NCI-H2081 treated with DMSO at 0.1 percent for 48 hours (cell line): ENCODE results near the gene NARS2.

Experiments used
- DNase-seq: peaks from one replicate; lab custom pipeline; 2025; lab: John Stamatoyannopoulos, UW

NARS2 gene

DNA sequence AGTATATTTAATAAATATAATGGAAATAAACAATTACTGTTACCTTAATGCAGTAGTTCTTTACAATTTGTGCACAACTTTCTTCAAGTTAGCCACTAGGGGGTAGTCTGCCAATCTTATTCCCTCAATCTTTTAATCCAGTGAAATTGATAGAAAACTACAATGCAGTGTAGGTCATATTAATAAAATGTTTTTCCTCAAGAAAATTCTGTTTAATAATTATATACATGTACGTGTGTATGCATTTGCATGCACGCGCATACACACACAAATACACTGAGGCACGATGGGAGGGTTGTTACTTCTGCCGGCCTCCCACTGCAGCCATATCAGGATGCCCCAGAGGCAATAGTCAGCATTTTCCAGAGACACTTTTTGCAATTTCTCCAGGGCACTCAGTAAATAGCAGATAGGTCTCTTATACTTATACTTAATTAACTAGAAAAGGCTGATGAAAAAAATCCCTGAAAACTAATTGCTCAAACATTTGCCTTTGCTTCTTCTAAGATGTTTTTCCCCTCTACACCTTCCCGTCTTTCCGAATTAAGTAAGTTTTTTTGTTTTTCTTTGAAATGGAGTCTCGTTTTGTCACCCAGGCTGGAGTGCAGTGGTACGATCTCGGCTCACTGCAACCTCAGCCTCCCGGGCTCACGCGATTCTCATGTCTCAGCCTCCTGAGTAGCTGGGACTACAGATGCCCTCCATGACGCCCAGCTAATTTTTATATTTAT lies 160.2 kb downstream of the NARS2 start:
- no peak for DNase-seq

DNA sequence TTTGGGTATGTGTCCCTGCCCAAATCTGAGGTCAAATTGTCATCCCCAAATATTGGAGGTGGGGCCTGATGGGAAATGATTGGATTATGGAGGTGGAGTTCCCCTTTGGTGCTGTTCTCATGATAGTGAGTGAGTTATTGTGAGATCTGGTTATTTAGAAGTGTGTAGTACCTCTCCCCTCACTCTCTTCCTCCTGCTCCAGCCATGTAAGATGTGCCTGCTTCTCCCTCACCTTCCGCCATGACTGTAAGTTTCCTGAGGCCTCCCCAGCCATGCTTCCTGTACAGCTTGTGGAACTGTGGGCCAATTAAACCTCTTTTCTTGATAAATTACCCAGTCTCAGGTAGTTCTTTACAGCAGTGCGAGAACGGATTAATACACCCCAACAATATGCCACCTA lies 166.0 kb downstream of the NARS2 start:
- no peak for DNase-seq

DNA sequence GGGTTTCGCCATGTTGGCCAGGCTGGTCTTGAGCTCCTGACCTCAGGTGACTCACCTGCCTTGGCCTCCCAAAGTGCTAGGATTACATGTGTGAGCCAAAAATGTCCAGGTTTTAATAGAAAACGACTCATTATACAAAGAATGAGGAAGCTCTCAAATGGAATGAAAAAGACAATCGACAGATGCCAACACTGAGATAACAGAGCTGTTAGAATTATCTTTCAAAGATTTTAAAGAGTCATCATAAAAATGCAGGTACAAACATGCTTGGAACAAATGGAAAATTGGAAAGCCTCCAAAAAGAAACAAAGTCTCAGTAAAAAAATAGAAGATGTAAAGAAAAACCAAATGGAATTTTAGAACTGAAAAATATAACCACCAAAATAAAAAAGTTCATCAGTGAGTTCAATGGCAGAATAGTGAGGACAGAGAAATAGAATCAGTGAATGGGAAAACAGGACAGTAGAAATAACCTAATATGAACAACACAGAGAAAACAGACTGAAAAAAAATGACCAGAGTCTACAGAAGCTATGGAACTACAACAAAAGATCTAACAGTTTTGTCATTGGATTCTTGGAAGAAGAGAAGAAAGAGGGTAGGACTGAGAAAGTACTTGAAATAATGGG lies 168.0 kb downstream of the NARS2 start:
- no peak for DNase-seq

DNA sequence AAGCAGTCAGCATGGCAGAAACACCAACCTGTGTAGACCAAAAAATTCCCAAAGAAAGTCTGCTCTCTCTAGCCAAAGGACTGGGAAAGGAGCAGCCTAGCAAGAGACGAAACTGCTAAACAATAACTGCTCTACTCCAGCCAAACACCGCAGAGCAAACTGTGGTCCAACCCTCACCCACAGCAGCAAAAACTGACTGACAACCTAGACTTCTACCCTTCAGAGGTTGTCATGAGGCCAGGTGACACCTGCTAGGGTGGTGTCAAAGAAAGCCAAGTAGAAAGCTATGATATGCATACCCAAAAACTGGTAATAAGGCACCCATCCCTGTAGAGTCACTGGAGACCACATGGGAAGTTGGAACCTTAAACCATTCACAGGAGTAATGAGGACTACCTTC lies 168.9 kb downstream of the NARS2 start:
- no peak for DNase-seq

DNA sequence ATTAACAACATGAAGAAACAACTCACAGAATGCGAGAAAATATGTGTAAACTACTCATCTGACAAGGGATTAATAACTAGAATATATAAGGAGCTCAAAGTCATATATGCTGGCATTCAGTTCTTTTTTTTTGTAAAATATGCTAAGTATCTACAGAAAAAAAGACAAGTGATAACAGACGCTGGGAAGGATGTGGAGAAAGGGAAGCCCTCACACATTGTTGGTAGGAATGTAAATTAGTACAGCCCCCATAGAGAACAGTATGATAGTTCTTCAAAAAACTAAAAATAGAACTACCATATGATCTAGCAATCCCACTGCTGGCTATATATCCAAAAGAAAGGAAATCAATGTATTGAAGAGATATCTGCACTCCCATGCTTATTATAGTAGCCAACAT lies 170.9 kb downstream of the NARS2 start:
- DNase-seq: no peak

DNA sequence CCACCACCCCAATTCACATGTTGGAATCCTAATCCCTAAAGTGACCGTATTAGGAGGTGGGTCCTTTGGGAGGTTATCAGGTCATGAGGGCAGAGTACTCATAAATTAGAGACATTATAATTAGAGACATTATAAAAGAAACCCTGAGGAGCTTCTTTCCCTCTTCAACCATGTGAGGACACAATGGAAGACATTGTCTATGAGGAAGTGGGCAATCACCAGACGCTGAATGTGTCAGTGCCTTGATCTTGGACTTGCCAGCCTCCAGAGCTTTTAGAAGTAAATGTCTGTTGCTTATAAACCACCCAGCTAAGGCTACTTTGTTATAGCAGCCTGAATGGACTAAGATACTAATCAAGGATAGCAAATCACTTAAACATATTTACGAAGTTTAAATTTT lies 171.8 kb downstream of the NARS2 start:
- DNase-seq: no peak

DNA sequence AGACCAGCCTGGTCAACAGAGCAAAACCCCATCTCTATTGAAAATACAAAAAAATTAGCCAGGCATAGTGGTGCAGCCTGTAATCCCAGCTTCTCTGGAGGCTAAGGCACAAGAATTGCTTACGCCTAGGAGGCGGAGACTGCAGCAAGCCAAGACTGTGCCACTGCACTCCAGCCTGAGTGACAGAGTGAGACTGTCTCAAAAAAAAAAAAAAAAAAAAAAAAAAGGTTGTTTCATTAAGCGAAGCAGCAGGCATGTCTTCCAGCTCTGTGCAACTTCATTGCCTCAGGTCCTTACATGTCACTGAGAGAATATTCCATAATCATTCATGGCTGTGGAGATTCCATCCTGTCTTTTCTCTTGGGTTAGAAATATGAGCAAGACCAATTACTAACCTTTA lies 174.0 kb downstream of the NARS2 start:
- no peak for DNase-seq

DNA sequence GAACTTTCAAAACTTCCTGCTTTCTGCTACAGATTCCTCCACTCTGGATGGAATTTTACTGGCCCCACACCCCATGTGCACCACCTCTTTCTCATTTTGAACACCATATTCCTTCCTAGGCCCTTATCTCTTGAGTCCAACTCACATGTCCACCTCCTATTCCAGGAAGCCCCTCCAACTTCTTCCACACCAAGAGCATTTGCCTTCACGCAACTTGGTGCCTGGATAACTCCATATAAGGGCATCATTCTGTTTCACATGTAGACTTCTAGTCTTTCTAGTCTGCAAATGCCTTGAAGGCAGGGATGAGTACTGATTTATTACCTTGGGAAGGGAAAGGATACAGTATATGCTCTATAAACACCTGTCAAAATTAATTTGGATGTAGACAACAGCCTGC lies 174.5 kb downstream of the NARS2 start:
- no peak for DNase-seq

DNA sequence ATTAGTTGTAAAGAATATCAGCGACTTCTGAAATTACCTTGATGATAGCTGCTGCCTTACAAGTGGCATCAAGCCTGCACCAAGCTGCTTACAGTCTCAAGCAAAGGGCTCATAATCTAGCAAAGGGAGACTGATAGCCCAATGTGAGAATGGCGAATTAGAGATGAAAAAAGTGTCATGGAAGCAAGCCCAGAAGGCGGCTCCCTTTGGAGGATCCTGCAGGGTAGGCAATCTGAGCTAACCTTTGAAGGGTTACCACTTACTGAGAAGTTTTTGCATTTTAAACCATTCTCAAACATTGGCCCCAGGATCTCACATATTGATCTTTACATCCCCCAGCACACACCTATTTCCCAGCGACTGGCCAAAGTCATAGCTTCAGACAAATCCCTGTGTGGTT lies 175.5 kb downstream of the NARS2 start:
- DNase-seq: no peak

DNA sequence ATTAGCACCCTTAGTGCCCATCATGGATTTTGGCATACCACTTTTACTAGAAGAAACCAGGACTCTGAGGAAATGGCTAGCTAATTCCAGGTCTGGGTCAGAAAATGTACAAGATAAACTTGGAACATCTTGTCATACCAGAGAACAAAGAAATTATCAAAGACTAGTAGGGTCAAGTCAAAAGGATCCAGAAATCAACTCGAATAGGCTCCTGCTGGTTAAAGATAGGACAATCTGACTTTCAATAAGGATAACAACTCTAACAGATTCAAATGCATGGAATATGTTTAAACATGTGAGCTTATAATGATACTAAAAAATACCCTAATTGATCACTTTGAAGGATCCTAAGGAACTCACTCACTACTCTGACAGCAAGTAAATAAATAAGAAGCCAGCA lies 175.9 kb downstream of the NARS2 start:
- DNase-seq: no peak

DNA sequence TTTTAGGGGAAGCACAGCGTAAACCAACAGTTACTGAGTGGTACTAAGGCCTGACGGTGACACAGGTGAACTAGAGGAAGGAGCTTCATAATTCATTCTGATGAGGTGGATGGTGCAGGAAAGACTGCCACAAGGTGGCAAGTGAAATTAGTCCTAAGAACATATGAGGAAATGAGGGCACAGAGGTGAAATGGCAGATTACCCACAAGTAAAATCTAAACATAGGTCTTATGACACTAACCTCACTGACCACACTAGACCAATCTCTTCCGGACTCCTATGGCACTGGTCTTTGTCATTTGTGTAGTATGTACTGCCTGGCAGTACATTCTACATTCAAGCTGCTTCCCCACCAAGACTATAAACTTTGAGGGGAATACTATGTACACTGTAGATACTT lies 177.3 kb downstream of the NARS2 start:
- no peak for DNase-seq

DNA sequence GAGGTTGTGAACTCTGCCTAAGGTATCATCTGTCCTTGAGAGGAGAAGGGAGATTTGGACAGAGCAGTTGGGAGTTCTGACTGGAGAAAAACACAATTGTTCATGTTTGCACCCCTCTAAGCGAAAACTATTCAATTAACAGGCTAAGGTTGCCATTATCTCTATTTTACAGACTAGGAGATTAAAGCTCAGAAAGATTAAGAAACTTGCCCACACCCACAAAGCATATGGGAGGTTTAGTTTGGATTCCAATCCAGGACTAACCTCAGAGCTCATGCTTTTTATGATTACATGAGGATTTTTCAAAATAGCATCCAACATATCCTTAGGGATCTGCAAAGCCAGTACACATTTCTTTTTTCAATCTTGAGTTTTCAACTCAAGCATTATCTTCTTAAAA lies 179.1 kb downstream of the NARS2 start:
- DNase-seq: no peak

DNA sequence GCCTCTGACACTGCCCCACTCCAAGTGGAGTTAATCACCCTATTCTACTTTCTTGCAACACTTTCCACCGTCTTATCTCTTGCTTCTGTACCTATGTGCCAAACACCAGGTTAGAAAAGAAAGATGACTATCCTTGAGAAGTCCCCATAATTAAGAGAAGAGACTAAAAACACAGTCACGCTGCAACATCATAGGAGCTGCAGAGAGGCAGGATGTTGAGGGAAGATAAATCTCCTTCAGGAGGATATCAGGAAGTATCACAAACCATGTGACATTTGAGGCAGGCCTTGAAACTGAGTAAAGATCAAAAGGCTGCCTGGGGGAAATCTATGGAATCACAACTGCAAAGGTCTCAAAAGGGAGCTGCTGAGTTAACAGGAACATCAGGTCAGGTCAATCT lies 181.8 kb downstream of the NARS2 start:
- no peak for DNase-seq

DNA sequence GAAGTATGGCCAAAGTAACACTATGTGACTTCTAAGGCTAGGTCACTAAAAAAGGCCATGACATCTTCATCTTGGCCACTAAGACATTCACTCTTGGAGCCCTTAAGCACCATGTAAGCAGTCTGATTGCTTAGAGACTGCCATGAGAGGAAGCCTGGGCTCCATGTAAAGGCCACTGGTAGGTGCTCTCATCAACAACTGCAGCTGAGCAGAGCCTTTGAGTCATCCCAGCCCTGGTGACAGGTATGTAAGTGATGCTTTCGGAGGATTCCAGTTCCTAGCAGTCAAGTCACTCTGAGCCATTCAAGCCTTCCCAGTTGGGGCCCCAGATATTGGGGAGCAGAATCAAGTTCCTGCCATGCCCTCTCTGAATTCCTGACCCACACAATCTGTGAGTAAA lies 183.2 kb downstream of the NARS2 start:
- no peak for DNase-seq

DNA sequence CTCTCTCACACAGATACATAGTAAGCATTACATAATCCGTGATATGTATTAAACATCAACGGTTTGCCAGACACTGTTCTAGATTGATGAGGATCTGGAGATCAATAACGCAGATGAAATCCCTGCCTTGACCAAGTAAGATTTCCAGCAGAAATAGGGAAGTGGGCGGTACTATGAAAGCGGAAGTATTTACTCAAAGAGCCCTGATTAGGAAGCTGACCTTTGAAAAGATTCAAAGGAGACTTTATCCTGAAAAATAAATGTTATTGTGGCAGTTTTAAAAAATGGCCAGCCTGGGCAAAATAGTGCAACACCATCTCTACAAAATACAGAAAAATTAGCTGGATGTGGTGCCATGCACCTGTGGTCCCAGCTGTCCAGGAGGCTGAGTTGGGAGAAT lies 183.9 kb downstream of the NARS2 start:
- no peak for DNase-seq

DNA sequence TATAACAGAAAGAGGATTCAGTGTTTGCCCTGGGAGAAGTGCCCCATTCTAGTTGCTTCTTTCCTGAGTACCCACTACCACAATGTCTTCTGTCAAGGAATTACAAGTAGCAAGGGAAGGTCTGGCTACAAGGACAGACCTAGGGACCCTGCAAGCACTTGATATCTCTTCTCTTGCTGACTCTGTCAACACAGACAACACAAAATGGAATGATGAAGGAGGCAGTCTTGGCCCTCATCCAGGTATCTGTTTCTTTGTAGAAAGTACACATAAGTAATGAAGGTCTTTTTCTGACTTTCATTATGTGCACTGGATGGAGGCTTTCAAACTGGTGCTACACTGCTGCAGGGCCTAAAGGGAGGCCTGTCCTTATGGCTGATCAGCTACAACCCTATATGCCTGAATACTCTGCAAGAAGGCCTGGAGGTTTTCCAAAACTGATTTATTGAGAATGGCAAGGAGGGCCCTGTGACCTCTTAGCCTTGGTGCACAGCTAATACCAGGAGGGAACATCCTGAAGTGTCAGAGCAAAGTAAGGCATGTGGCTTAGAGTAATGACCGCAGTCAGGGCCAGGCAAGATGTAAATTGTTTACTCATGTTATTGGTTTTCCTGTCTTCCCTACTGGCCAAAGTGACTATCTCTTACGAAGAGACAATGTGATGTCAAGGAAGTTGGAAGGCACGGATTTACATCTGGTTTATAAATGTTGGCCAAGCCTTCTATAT lies 188.3 kb downstream of the NARS2 start:
- no peak for DNase-seq
